K562 (cell line): ENCODE data around the gene STARD13. TPM values are rescaled to one million over a fixed set of nuclear protein-coding genes. Genes with fewer than 3 reads are reported as not detected.

ENCODE experiments used
- ATAC-seq: fragments of 200-7000 bp; cut with Tn5 transposase; 3 replicates; pipeline ENCODE4 v1.9.1; 2020; ENCODE audit warnings: moderate library complexity
- BruUV-seq: library from RNA; stranded (reverse); fragments of 400-500 nt; replicated peaks from 2 replicates; lab custom pipeline; 2021; lab: Mats Ljungman, UMichigan
- CTCF ChIA-PET: fragments of 300-600 bp; formaldehyde crosslinking; extraction: SDS; loops from one replicate; lab custom pipeline; 2021; ENCODE audit warnings: low intra/inter-chr PET ratio; lab: Yijun Ruan, JAX
- POLR2A ChIA-PET: fragments of 300-600, 350-650 bp; sonication (Branson Sonifier 250); formaldehyde crosslinking; extraction: SDS; loops from one replicate; lab custom pipeline; 2021; ENCODE audit warnings: antibody characterized with exemption, inconsistent platforms; lab: Yijun Ruan, JAX
- DNase-seq, 4 experiments: peaks; one replicate each; pipeline versions ENCODE4 v3.0.0 to v3.0.0-alpha.2; 2011 to 2018; ENCODE audit warnings: low spot score in 3 of 4, mixed read lengths in 3 of 4; ENCODE audit errors: extremely low read depth in 1 of 4
- FAIRE-seq: peaks from 2 replicates; lab custom pipeline; 2011; peaks lifted over from hg19 to GRCh38; lab: Jason Lieb, UNC
- H2AFZ ChIP-seq: 2 replicates; pipeline ENCODE4 v1.6.0; 2011; ENCODE audit warnings: low read depth, low read length, control low read depth, inconsistent platforms
- H3K27ac ChIP-seq: fragments of 200-600 bp; 3 replicates; pipeline ENCODE4 v1.8.0; 2011; ENCODE audit warnings: low read depth, mild to moderate bottlenecking, control low read depth, inconsistent platforms, low read length, moderate library complexity, mixed read lengths; ENCODE audit errors: extremely low read depth
- H3K27me3 ChIP-seq, 2 experiments: fragments of 300-600 bp in 1 of 2; 2 replicates in 1 of 2; 3 replicates in 1 of 2; pipeline versions ENCODE4 v1.6.0 to v1.8.0; 2011; ENCODE audit warnings: inconsistent platforms in 2 of 2, low read length in 2 of 2, mild to moderate bottlenecking in 1 of 2, mixed read lengths in 1 of 2, moderate library complexity in 1 of 2; ENCODE audit not compliant: control insufficient read depth in 2 of 2, insufficient read depth in 2 of 2
- H3K36me3 ChIP-seq: fragments of 300-600 bp; 3 replicates; pipeline ENCODE4 v1.8.0; 2011; ENCODE audit warnings: mild to moderate bottlenecking, low read length, inconsistent platforms; ENCODE audit not compliant: control insufficient read depth, insufficient read depth
- H3K4me1 ChIP-seq, 2 experiments: fragments of 200-600 bp in 1 of 2; replicated peaks in 1 of 2; 2 replicates in 1 of 2; 3 replicates in 1 of 2; pipeline versions ENCODE4 v1.5.1 to v1.8.0; 2011; ENCODE audit warnings: inconsistent platforms in 2 of 2, low read length in 2 of 2, mild to moderate bottlenecking in 1 of 2, mixed read lengths in 1 of 2, moderate library complexity in 1 of 2; ENCODE audit not compliant: control insufficient read depth in 2 of 2, insufficient read depth in 2 of 2
- H3K4me2 ChIP-seq: 2 replicates; pipeline ENCODE4 v1.6.1; 2011; ENCODE audit warnings: low read length, control low read depth, inconsistent platforms, mixed read lengths; ENCODE audit not compliant: insufficient read depth
- H3K4me3 ChIP-seq: fragments of 200-600 bp; sonication (generic), shearing (Covaris generic); 2 replicates; pipeline ENCODE4 v1.5.1; 2016; ENCODE audit warnings: control low read depth, inconsistent platforms
- H3K79me2 ChIP-seq: fragments of 200-600 bp; 3 replicates; pipeline ENCODE4 v1.8.0; 2011; ENCODE audit warnings: low read length, inconsistent platforms; ENCODE audit not compliant: control insufficient read depth, insufficient read depth
- H3K9ac ChIP-seq, 2 experiments: 2 replicates each; pipeline versions ENCODE4 v1.6.0 to v1.6.1; 2011; ENCODE audit warnings: low read depth in 2 of 2, low read length in 2 of 2, control low read depth in 1 of 2, inconsistent platforms in 1 of 2, mild to moderate bottlenecking in 1 of 2, mixed read lengths in 1 of 2; ENCODE audit not compliant: insufficient read depth in 1 of 2
- H3K9me1 ChIP-seq: one replicate; pipeline ENCODE4 v1.6.0; 2011; ENCODE audit warnings: inconsistent platforms, mild to moderate bottlenecking, low read length, moderate library complexity; ENCODE audit not compliant: control insufficient read depth, insufficient read depth
- H3K9me3 ChIP-seq: replicated peaks from 2 replicates; pipeline ENCODE4 v1.5.1; 2011; ENCODE audit warnings: low read depth, low read length, inconsistent platforms; ENCODE audit not compliant: control insufficient read depth, insufficient read depth
- H4K20me1 ChIP-seq: replicated peaks from 2 replicates; pipeline ENCODE4 v1.6.1; 2011; ENCODE audit warnings: low read length, inconsistent platforms, mixed read lengths; ENCODE audit not compliant: control insufficient read depth, insufficient read depth
- BDP1 ChIP-seq: IDR thresholded peaks from 3 replicates; pipeline ENCODE4 v1.6.1; 2011; ENCODE audit not compliant: insufficient read length, insufficient read depth
- CBX3 ChIP-seq, 2 experiments: IDR thresholded peaks; 1 replicate in 1 of 2; 2 replicates in 1 of 2; pipeline ENCODE4 v1.6.1; 2012; ENCODE audit warnings: inconsistent platforms in 2 of 2, low read length in 2 of 2, borderline replicate concordance in 1 of 2, control low read depth in 1 of 2
- CC2D1A ChIP-seq: fragments of 450-650 bp; IDR thresholded peaks from 2 replicates; pipeline ENCODE4 v1.6.1; 2017; ENCODE audit warnings: mild to moderate bottlenecking
- CREB1 ChIP-seq, 2 experiments: sonication (generic) in 1 of 2; formaldehyde crosslinking in 1 of 2; IDR thresholded peaks; 2 replicates each; pipeline versions ENCODE4 v1.6.1 to v1.8.0; 2012 to 2022; ENCODE audit warnings: inconsistent platforms in 1 of 2, mild to moderate bottlenecking in 1 of 2, missing genetic modification reagents in 1 of 2, moderate library complexity in 1 of 2
- FOXA1 ChIP-seq: fragments of 450-650 bp; IDR thresholded peaks from 2 replicates; pipeline ENCODE4 v1.6.1; 2016; ENCODE audit warnings: mild to moderate bottlenecking, borderline replicate concordance
- MAFK ChIP-seq: IDR thresholded peaks from 2 replicates; pipeline ENCODE4 v1.6.1; 2011; ENCODE audit warnings: low read length, improper control_type of control experiment
- MEF2D ChIP-seq: conservative IDR thresholded peaks from 2 replicates; pipeline ENCODE4 v1.6.1; 2016; ENCODE audit warnings: low read depth, missing genetic modification characterization, missing compliant biosample characterization
- POLR2H ChIP-seq: IDR thresholded peaks from 2 replicates; pipeline ENCODE4 v1.6.1; 2016; ENCODE audit warnings: missing genetic modification characterization, low read depth, mild to moderate bottlenecking, control low read depth, missing compliant biosample characterization, moderate library complexity
- PTTG1 ChIP-seq: fragments of 450-650 bp; IDR thresholded peaks from 2 replicates; pipeline ENCODE4 v1.6.1; 2016; ENCODE audit warnings: low read depth, mild to moderate bottlenecking, missing genetic modification characterization, missing compliant biosample characterization
- SAP30 ChIP-seq: fragments of 200-600 bp; sonication (generic); IDR thresholded peaks from 2 replicates; pipeline ENCODE4 v1.6.1; 2012; ENCODE audit warnings: borderline replicate concordance, low read depth, mild to moderate bottlenecking, moderate library complexity, low read length, control low read depth, inconsistent platforms; ENCODE audit not compliant: insufficient read depth, poor library complexity, severe bottlenecking
- SIX5 ChIP-seq, 2 experiments: IDR thresholded peaks; 2 replicates each; pipeline ENCODE4 v1.6.1; 2011; ENCODE audit warnings: low read length in 2 of 2, borderline replicate concordance in 1 of 2, low read depth in 1 of 2, mild to moderate bottlenecking in 1 of 2, moderate library complexity in 1 of 2; ENCODE audit not compliant: insufficient read depth in 1 of 2
- SMARCB1 ChIP-seq: IDR thresholded peaks from 2 replicates; pipeline ENCODE4 v1.6.1; 2011; ENCODE audit warnings: improper control_type of control experiment, low read depth; ENCODE audit not compliant: insufficient read length
- STAT5A ChIP-seq: IDR thresholded peaks from 2 replicates; pipeline ENCODE4 v1.6.1; 2012; ENCODE audit warnings: low read length, inconsistent platforms, borderline replicate concordance
- TAF15 ChIP-seq: fragments of 200-400 bp; formaldehyde crosslinking; IDR thresholded peaks from 2 replicates; pipeline ENCODE4 v1.6.1; 2017; ENCODE audit warnings: mild to moderate bottlenecking, low read depth, low read length, moderate library complexity
- USF2 ChIP-seq: sonication (generic); formaldehyde crosslinking; IDR thresholded peaks from 2 replicates; pipeline ENCODE4 v1.5.0; 2020; ENCODE audit warnings: missing genetic modification reagents
- ZNF639 ChIP-seq, 2 experiments: fragments of 200-800 bp in 1 of 2; sonication (Bioruptor generic) in 1 of 2; sonication (generic) in 1 of 2; formaldehyde crosslinking in 1 of 2; IDR thresholded peaks in 1 of 2; conservative IDR thresholded peaks in 1 of 2; 2 replicates each; pipeline versions ENCODE4 v1.5.0 to v1.6.1; 2016 to 2020; ENCODE audit warnings: missing compliant biosample characterization in 1 of 2, missing genetic modification characterization in 1 of 2, missing genetic modification reagents in 1 of 2
- whole genome bisulfite sequencing: fragments of 100-300 bp; shearing (Covaris generic); methylation state at CpG from one replicate; pipeline ENCODE4 v1.1.6; 2016; ENCODE audit warnings: low coverage, mixed read lengths; ENCODE audit not compliant: insufficient coverage; ENCODE audit errors: missing lambda C conversion rate; 5-methylcytosine and 5-hydroxymethylcytosine counted together
- in situ Hi-C: fragments of 300-500 bp; cut with MboI; formaldehyde crosslinking; loops from 4 replicates; pipeline ENCODE4 v1.15.0; 2018; ENCODE audit warnings: inconsistent platforms, mixed read lengths
- intact Hi-C: fragments of 100-400 bp; cut with micrococcal nuclease; formaldehyde crosslinking; loops from 2 replicates; pipeline ENCODE4 v1.14.2; 2022
- polyA plus RNA-seq, 8 experiments: library from polyadenylated mRNA; depleted of rRNA in 4 of 8; stranded (reverse) in 5 of 8; unstranded in 3 of 8; fragments of >200 nt; fragmentation: Nextera tagmentation in 2 of 8; fragmentation: Illumina TruSeq in 1 of 8; extraction: Ambion mirVana in 2 of 8; extraction: Trizol in 1 of 8; gene quantifications; 2 replicates each; pipeline versions ENCODE4 v1.2.1 to v1.2.3, GENCODE V29; 2011 to 2014; ENCODE audit warnings: inconsistent platforms in 1 of 8, missing spikeins in 1 of 8
- total RNA-seq, 7 experiments: library from RNA; depleted of rRNA in 6 of 7; stranded (reverse); fragments of >200 nt in 6 of 7; fragmentation: Illumina TruSeq in 2 of 7; extraction: Trizol in 2 of 7; gene quantifications; 2 replicates each; pipeline versions ENCODE4 v1.2.1 to v1.2.3, GENCODE V29; 2011 to 2021; ENCODE audit warnings: low replicate concordance in 1 of 7

The STARD13 gene
- total and polyA plus RNA-seq, 9 of the 15 experiments (the other 6 are each of a cell fraction or from before 2014, with no cell fraction given), result 0.11 TPM; not detected in 8

- H3K4me3 ChIP-seq, result no peak overlapping the region
- no peaks in the 10 kb centered on the region for H3K79me2 ChIP-seq
- no peaks in the 10 kb centered on the region for H4K20me1 ChIP-seq
- H2AFZ ChIP-seq, result no peak overlapping the region
- no peak overlapping the region for H3K9ac ChIP-seq
- ChIA-PET POLR2A (no interaction called here), CTCF (no interaction called here)
- no peak for ATAC-seq
- H3K9me3 ChIP-seq, result no peaks in the 10 kb centered on the region
- WGBS, result 0% methylated on average over 4 of the region's 4 CpGs
- H3K4me1 ChIP-seq, result no peaks in the 10 kb centered on the region
- no peak for FAIRE-seq
- in situ Hi-C loops, result no loop called here
- H3K9me1 ChIP-seq, result no peaks in the 10 kb centered on the region
- no peaks in the 10 kb centered on the region for H3K27me3 ChIP-seq
- BruUV-seq, result no TSS peak
- intact Hi-C loops, result no loop called here
- no peak for TF ChIP-seq TAF15
- TF ChIP-seq PTTG1 (tag), result no peak
- TF ChIP-seq FOXA1, result no peak
- no peak for TF ChIP-seq CBX3 (IDR thresholded peaks at IDR 0.05; ENCODE audit: borderline replicate concordance in 1 of 2, low read length in 2 of 2)
- no peak for TF ChIP-seq SMARCB1
- TF ChIP-seq ZNF639 (CRISPR knock-in tag; conservative IDR thresholded peaks at IDR 0.05 in 1 of 2, IDR thresholded peaks at IDR 0.05 in 1 of 2), result no peak
- no peak for TF ChIP-seq MAFK
- TF ChIP-seq STAT5A, result no peak
- no peak for TF ChIP-seq USF2 (CRISPR knock-in tag)
- TF ChIP-seq POLR2H (tag), result no peak
- TF ChIP-seq BDP1, result no peak
- no peak for TF ChIP-seq MEF2D
- TF ChIP-seq SAP30, result no peak
- TF ChIP-seq CREB1 (IDR thresholded peaks at IDR 0.05), result no peak
- no peak for TF ChIP-seq CREB1 (CRISPR knock-in tag; IDR thresholded peaks at IDR 0.05)
- TF ChIP-seq CC2D1A, result no peak
- TF ChIP-seq SIX5 (IDR thresholded peaks at IDR 0.05; ENCODE audit: borderline replicate concordance in 1 of 2, insufficient read depth in 1 of 2, low read depth in 1 of 2, low read length in 2 of 2), result no peak
- H3K4me2 ChIP-seq, result no peak overlapping the region
- DNase-seq, result no peak
- H3K27ac ChIP-seq, result no peak overlapping the region
- H3K36me3 ChIP-seq, result no peaks in the 10 kb centered on the region
Measured at GRCh38 chr13:33137721-33138120, 147.8 kb downstream of the STARD13 start.
